ENCODE results near the gene ZSWIM5. TPM values are rescaled to one million over a fixed set of nuclear protein-coding genes. Genes with fewer than 3 reads are reported as not detected.
"Not testable (repeated sequence)": the region's sequence is repeated elsewhere in the genome, so short reads cannot be mapped to it uniquely, and the experiment has no call there.

ZSWIM5 gene
- total RNA-seq, 5 donors from 2014 or later (not counting 1 experiment from before 2014, with no cell fraction given): 1.6 to 4.0 (median 2.0) TPM

DNA sequence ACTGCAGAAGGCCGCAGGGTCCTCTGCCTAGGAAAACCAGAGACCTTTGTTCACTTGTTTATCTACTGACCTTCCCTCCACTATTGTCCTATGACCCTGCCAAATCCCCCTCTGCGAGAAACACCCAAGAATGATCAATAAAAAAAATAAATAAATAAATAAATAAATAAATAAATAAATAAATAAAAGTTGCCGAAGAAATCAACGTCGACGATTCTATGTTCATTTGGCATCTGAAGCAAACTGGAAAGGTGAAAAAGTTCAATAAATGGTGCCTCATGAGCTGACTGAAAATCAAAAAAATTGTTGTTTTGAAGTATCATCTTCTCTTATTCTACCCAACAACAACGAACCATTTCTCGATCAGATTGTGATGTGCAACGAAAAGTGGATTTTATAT lies 17.3 kb upstream of the ZSWIM5 start:
- H3K27me3 ChIP-seq (replicated peaks in 1 of 2; ENCODE audit: control insufficient read depth in 2 of 2, extremely low read depth in 1 of 2, insufficient read depth in 2 of 2, low read length in 1 of 2); H3K4me3 ChIP-seq (ENCODE audit: control insufficient read depth in 1 of 2, extremely low read depth in 1 of 2, low read length in 1 of 2); H3K27me3 Mint-ChIP-seq; H3K36me3 ChIP-seq (ENCODE audit: control insufficient read depth in 2 of 2, extremely low read depth in 1 of 2, insufficient read depth in 1 of 2, low read length in 1 of 2); H3K36me3 Mint-ChIP-seq; ATAC-seq (replicated peaks in 1 of 4); DNase-seq; H3K4me3 Mint-ChIP-seq; H3K27ac ChIP-seq (ENCODE audit: low read length); H3K27ac Mint-ChIP-seq; H3K4me1 Mint-ChIP-seq; H3K9me3 ChIP-seq; H3K9me3 Mint-ChIP-seq; POLR2A ChIA-PET; H3K4me1 ChIP-seq (ENCODE audit: control insufficient read depth in 1 of 2, extremely low read depth in 1 of 2, insufficient read depth in 2 of 2, low read length in 2 of 2): not testable (repeated sequence)
- CTCF ChIA-PET: interaction anchor here in 1 of 2 donors (0.6 kb wide), 1 partner anchor 1309 kb away, joined by 6 read pairs; no protein-coding TSS in a partner anchor
- no CpG with 5 or more reads among the region's 9 CpGs for WGBS (ENCODE audit: insufficient coverage)

DNA sequence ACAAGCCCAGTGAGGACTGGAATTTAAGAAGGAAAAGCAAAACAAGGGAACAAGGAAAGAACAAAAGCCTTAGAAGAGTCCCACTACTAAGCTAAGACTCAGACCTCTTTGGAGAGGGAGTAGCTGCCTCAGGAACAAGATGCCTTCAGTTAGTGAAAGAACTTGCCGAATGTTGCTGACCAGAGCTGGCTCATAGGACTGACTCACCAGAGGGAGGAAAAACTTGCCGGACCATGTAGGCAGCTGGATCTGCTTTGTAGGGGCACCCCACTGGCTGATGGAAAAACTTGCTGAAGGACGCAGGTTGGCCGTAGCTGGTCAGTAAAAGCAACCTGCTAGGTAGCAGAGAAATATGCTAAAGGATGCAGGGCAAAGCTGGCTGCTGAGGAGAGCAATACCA lies 15.3 kb upstream of the ZSWIM5 start:
- ChIA-PET POLR2A (interaction anchor here in 1 of 2 donors (0.6 kb wide), 1 partner anchor 606 kb away, joined by 3 read pairs; no protein-coding TSS in a partner anchor), CTCF (interaction anchor here in 1 of 2 donors (0.5 kb wide), 1 partner anchor 432 kb away, joined by 3 read pairs; no protein-coding TSS in a partner anchor)
- H3K4me3 ChIP-seq (ENCODE audit: control insufficient read depth in 1 of 2, extremely low read depth in 1 of 2, low read length in 1 of 2): no peak overlapping the region
- ATAC-seq (replicated peaks in 1 of 4): no peak
- no peak overlapping the region for H3K27ac ChIP-seq (ENCODE audit: low read length)
- no peaks in the 10 kb centered on the region for H3K36me3 ChIP-seq (ENCODE audit: control insufficient read depth in 2 of 2, extremely low read depth in 1 of 2, insufficient read depth in 1 of 2, low read length in 1 of 2)
- no peaks in the 10 kb centered on the region for H3K27me3 ChIP-seq (replicated peaks in 1 of 2; ENCODE audit: control insufficient read depth in 2 of 2, extremely low read depth in 1 of 2, insufficient read depth in 2 of 2, low read length in 1 of 2)
- no peak overlapping the region for H3K4me3 Mint-ChIP-seq
- no peaks in the 10 kb centered on the region for H3K9me3 ChIP-seq
- H3K27ac Mint-ChIP-seq: no peak overlapping the region
- peaks cover 2 to 4% of the 10 kb centered on the region in 2 donors for H3K27me3 Mint-ChIP-seq
- no peaks in the 10 kb centered on the region for H3K9me3 Mint-ChIP-seq
- no peaks in the 10 kb centered on the region for H3K4me1 ChIP-seq (ENCODE audit: control insufficient read depth in 1 of 2, extremely low read depth in 1 of 2, insufficient read depth in 2 of 2, low read length in 2 of 2)
- H3K36me3 Mint-ChIP-seq: no peaks in the 10 kb centered on the region
- no peak for DNase-seq
- H3K4me1 Mint-ChIP-seq: no peaks in the 10 kb centered on the region
- 83% methylated on average over 4 of the region's 4 CpGs for WGBS (ENCODE audit: insufficient coverage)

DNA sequence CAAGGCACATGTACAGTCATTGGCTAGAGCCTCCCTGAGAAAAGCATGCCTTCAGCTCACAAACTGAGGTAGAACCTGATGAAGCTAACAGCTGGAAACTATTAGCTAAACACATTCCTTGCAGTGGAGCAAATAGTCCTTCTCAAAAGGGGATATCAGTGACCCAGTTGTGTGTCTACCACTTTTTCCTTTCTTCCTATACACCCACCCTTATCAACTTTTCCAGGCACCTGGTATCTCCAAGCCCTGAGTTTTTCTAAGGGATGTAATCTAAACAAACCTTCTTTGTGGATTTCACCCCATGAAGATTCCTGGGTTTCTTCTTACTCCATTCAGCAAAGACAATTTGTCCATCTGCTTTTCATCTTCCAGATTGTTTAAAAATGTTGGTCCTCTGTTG lies 10.5 kb upstream of the ZSWIM5 start:
- Histone ChIP-seq H3K9me3 (no peaks in the 10 kb centered on the region), H3K4me1 (ENCODE audit: control insufficient read depth in 1 of 2, extremely low read depth in 1 of 2, insufficient read depth in 2 of 2, low read length in 2 of 2) (no peaks in the 10 kb centered on the region), H3K27ac (ENCODE audit: low read length) (no peak overlapping the region), H3K36me3 (ENCODE audit: control insufficient read depth in 2 of 2, extremely low read depth in 1 of 2, insufficient read depth in 1 of 2, low read length in 1 of 2) (no peaks in the 10 kb centered on the region), H3K4me3 (ENCODE audit: control insufficient read depth in 1 of 2, extremely low read depth in 1 of 2, low read length in 1 of 2) (no peak overlapping the region), H3K27me3 (replicated peaks in 1 of 2; ENCODE audit: control insufficient read depth in 2 of 2, extremely low read depth in 1 of 2, insufficient read depth in 2 of 2, low read length in 1 of 2) (no peaks in the 10 kb centered on the region)
- H3K27ac Mint-ChIP-seq: no peak overlapping the region
- CTCF ChIA-PET: interaction anchor here in 1 of 2 donors (0.6 kb wide), 1 partner anchor 233 kb away, joined by 3 read pairs; no protein-coding TSS in a partner anchor
- ATAC-seq (replicated peaks in 1 of 4): no peak
- H3K27me3 Mint-ChIP-seq: peaks cover 3 to 11% of the 10 kb centered on the region in 2 donors
- no peaks in the 10 kb centered on the region for H3K36me3 Mint-ChIP-seq
- DNase-seq: no peak
- H3K4me3 Mint-ChIP-seq: no peak overlapping the region
- no peaks in the 10 kb centered on the region for H3K4me1 Mint-ChIP-seq
- H3K9me3 Mint-ChIP-seq: no peaks in the 10 kb centered on the region
- POLR2A ChIA-PET: no interaction called here

DNA sequence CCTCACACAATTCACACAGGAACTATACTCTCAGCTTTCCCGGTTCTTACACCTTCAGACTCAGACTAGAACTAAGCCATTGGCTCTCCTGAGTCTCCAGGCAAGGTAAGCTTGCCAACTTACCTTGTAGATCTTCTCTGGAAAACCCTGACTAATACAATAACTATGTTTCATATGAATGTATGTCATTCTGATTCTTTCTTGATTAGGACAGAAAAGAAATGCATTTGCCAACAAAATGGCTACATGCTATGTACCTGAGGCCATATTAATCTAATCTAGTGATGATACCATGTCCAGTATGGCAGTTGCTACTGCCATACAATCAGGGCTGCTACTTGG lies 9.8 kb upstream of the ZSWIM5 start:
- WGBS (ENCODE audit: insufficient coverage): no CpG with 5 or more reads among the region's 1 CpG
- Mint-ChIP-seq H3K36me3 (no peaks in the 10 kb centered on the region), H3K27ac (no peak overlapping the region), H3K9me3 (no peaks in the 10 kb centered on the region), H3K27me3 (peaks cover 3 to 12% of the 10 kb centered on the region in 2 donors), H3K4me3 (no peak overlapping the region), H3K4me1 (no peaks in the 10 kb centered on the region)
- no peak overlapping the region for H3K4me3 ChIP-seq (ENCODE audit: control insufficient read depth in 1 of 2, extremely low read depth in 1 of 2, low read length in 1 of 2)
- H3K4me1 ChIP-seq (ENCODE audit: control insufficient read depth in 1 of 2, extremely low read depth in 1 of 2, insufficient read depth in 2 of 2, low read length in 2 of 2): no peaks in the 10 kb centered on the region
- no peaks in the 10 kb centered on the region for H3K9me3 ChIP-seq
- ATAC-seq (replicated peaks in 1 of 4) (no peak), DNase-seq (no peak)
- H3K27me3 ChIP-seq (replicated peaks in 1 of 2; ENCODE audit: control insufficient read depth in 2 of 2, extremely low read depth in 1 of 2, insufficient read depth in 2 of 2, low read length in 1 of 2): no peaks in the 10 kb centered on the region
- H3K27ac ChIP-seq (ENCODE audit: low read length): no peak overlapping the region
- H3K36me3 ChIP-seq (ENCODE audit: control insufficient read depth in 2 of 2, extremely low read depth in 1 of 2, insufficient read depth in 1 of 2, low read length in 1 of 2): no peaks in the 10 kb centered on the region
- ChIA-PET POLR2A (no interaction called here), CTCF (no interaction called here)

DNA sequence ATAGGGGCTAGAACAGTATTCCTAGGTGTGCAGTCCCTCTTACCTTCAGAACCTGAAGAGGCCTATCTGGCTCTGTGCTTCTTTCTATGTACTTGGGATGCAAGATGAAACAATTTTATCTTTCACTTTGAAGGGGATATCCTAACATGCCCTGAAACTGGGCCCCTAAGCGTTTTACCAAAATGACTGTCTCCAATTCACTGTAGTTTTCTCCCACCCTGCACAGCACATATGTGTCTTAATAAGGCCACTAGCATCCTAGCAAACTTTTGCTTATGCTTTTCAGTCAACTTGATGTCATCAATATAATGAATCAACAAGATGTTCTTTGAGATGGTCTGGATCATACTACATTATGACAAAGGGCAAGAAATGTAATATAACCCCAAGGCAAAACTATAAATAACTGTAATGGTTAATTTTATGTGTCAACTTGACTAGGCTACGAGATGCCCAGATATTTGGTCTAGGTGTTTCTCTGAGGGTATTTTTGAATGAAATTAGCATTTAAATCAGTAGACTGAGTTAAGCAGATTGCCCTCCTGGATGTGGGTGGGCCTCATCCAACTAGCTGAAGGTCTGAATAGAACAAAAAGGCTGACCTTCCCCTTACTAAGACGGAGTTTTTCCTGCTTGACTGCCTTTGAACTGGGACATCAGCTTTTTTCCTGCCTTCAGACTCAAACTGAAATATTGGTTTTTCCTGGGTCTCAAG lies 9.2 kb upstream of the ZSWIM5 start:
- Histone ChIP-seq H3K4me1 (ENCODE audit: control insufficient read depth in 1 of 2, extremely low read depth in 1 of 2, insufficient read depth in 2 of 2, low read length in 2 of 2) (no peaks in the 10 kb centered on the region), H3K4me3 (ENCODE audit: control insufficient read depth in 1 of 2, extremely low read depth in 1 of 2, low read length in 1 of 2) (no peak overlapping the region), H3K27ac (ENCODE audit: low read length) (no peak overlapping the region), H3K9me3 (no peaks in the 10 kb centered on the region), H3K27me3 (replicated peaks in 1 of 2; ENCODE audit: control insufficient read depth in 2 of 2, extremely low read depth in 1 of 2, insufficient read depth in 2 of 2, low read length in 1 of 2) (no peaks in the 10 kb centered on the region), H3K36me3 (ENCODE audit: control insufficient read depth in 2 of 2, extremely low read depth in 1 of 2, insufficient read depth in 1 of 2, low read length in 1 of 2) (no peaks in the 10 kb centered on the region)
- POLR2A ChIA-PET: no interaction called here
- ATAC-seq (replicated peaks in 1 of 4): no peak
- no peaks in the 10 kb centered on the region for H3K9me3 Mint-ChIP-seq
- no peaks in the 10 kb centered on the region for H3K4me1 Mint-ChIP-seq
- H3K36me3 Mint-ChIP-seq: no peaks in the 10 kb centered on the region
- 57% methylated on average over 1 of the region's 3 CpGs for WGBS (ENCODE audit: insufficient coverage)
- CTCF ChIA-PET: no interaction called here
- no peak overlapping the region for H3K4me3 Mint-ChIP-seq
- H3K27ac Mint-ChIP-seq: no peak overlapping the region
- peaks cover 3 to 15% of the 10 kb centered on the region in 2 donors for H3K27me3 Mint-ChIP-seq
- DNase-seq: no peak

DNA sequence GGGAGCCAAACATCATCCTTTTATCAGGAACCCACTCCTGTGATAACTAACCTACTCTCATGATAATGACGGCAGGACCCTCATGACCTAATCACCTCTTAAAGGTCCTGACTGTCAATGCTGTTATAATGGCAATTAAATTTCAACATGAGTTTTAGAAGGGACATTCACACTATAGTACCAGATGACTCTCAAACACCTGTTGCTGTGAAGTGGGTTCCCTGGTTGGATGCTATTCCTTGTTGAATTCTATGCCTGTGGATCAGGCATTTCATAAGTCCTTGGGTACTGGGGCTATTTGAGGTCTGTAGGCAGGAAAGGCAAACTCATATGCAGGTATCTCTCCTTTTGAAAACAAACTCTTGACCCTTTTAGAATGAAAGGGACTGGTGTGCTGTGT lies 7.5 kb upstream of the ZSWIM5 start:
- peaks cover 10 to 18% of the 10 kb centered on the region in 2 donors for H3K27me3 Mint-ChIP-seq
- POLR2A ChIA-PET: no interaction called here
- H3K27ac ChIP-seq (ENCODE audit: low read length): no peak overlapping the region
- CTCF ChIA-PET: no interaction called here
- WGBS (ENCODE audit: insufficient coverage): no CpG with 5 or more reads among the region's 1 CpG
- H3K36me3 ChIP-seq (ENCODE audit: control insufficient read depth in 2 of 2, extremely low read depth in 1 of 2, insufficient read depth in 1 of 2, low read length in 1 of 2): no peaks in the 10 kb centered on the region
- H3K4me1 Mint-ChIP-seq: no peaks in the 10 kb centered on the region
- no peaks in the 10 kb centered on the region for H3K36me3 Mint-ChIP-seq
- H3K4me3 Mint-ChIP-seq: no peak overlapping the region
- H3K4me3 ChIP-seq (ENCODE audit: control insufficient read depth in 1 of 2, extremely low read depth in 1 of 2, low read length in 1 of 2): no peak overlapping the region
- no peaks in the 10 kb centered on the region for H3K9me3 ChIP-seq
- ATAC-seq (replicated peaks in 1 of 4) (no peak), DNase-seq (no peak)
- peaks cover 0 to 2% of the 10 kb centered on the region in 2 experiments for H3K27me3 ChIP-seq (replicated peaks in 1 of 2; ENCODE audit: control insufficient read depth in 2 of 2, extremely low read depth in 1 of 2, insufficient read depth in 2 of 2, low read length in 1 of 2)
- no peaks in the 10 kb centered on the region for H3K9me3 Mint-ChIP-seq
- no peaks in the 10 kb centered on the region for H3K4me1 ChIP-seq (ENCODE audit: control insufficient read depth in 1 of 2, extremely low read depth in 1 of 2, insufficient read depth in 2 of 2, low read length in 2 of 2)
- no peak overlapping the region for H3K27ac Mint-ChIP-seq

Data from T-cell (primary cell).